NCI-H128 (cell line): Measurements from ENCODE around the gene TNFRSF25.

Experiments used
- DNase-seq: peaks from one replicate; lab custom pipeline; 2025; ENCODE audit not compliant: unreplicated experiment; lab: John Stamatoyannopoulos, UW

The TNFRSF25 gene, protein sequence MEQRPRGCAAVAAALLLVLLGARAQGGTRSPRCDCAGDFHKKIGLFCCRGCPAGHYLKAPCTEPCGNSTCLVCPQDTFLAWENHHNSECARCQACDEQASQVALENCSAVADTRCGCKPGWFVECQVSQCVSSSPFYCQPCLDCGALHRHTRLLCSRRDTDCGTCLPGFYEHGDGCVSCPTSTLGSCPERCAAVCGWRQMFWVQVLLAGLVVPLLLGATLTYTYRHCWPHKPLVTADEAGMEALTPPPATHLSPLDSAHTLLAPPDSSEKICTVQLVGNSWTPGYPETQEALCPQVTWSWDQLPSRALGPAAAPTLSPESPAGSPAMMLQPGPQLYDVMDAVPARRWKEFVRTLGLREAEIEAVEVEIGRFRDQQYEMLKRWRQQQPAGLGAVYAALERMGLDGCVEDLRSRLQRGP

DNA sequence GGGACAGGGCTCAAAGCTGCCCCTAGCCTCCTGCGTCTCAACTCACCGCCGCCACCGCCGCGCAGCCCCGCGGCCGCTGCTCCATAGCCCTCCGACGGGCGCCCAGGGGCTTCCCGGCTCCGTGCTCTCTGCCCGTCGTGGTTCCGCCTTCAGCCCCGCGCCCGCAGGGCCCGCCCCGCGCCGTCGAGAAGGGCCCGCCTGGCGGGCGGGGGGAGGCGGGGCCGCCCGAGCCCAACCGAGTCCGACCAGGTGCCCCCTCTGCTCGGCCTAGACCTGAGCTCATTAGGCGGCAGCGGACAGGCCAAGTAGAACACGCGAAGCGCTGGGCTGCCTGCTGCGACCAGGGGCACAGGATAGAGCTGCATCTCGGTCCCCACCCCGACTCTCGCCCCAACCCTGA is at the start of gene TNFRSF25:
TSS of gene TNFRSF25 (minus strand) at position 151 of the 400 bp plus-strand sequence. CDS start at position 85, 66 bp downstream.
- no peak for DNase-seq

DNA sequence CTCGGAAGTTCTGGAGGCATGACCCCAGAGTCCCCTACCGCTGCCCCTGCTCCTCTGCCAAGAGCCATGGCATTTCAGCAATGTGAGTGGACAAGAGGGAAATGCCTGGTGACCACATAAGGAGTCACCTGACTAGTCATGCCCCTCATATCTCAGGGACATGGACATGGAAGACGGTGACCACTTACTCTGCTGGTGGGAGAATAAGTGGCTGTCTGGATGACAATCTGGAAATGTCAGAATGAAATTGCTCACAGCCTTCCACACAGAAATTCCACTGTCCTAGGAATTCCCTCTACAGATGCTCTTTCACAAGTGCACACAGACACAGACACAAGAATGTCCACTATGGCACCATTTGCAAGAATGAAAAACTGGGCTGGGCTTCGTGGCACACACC is 49.8 kb upstream of the TNFRSF25 start:
- DNase-seq: no peak

DNA sequence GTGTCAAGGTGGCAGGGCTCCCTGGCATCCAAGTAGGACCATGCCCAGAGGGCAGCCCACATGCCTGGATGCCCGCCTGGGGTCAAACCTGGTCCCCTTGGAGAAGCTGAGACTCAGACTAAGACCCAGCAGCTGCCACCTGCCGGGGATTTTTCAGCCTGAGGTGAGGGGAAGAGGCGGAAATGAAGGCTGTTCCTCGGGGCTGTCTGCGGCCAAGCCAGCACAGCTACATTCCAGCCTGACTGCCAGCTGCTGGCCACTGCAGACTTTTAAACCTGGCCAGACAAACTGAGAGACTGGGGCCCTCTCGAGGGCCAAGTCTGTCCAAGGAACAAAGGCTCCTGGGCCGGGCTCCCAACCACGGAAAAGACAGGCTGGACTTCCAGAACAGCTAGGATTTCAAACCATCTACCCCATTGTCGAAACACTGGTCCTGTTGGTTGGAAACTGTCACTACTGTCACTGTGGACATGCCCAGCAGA is 47.4 kb upstream of the TNFRSF25 start:
- DNase-seq: no peak

DNA sequence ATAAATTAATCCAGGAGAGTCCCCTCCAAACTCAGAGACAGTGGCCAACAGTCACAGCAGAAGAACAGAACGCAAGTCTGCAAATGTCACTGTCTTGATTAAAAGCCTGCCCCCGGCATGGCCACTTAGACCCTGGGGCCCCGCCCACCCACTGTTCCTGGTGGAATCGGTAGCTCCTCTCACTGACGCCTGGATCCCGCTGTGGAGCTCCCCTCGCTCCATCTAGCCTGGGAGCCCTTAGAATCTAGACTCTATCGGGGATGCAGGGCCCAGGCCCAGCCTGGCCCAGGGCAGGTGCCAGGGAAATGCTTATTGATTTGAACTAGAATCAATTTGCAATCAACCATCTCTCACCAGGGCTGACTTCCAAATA is 46.9 kb upstream of the TNFRSF25 start:
- no peak for DNase-seq

DNA sequence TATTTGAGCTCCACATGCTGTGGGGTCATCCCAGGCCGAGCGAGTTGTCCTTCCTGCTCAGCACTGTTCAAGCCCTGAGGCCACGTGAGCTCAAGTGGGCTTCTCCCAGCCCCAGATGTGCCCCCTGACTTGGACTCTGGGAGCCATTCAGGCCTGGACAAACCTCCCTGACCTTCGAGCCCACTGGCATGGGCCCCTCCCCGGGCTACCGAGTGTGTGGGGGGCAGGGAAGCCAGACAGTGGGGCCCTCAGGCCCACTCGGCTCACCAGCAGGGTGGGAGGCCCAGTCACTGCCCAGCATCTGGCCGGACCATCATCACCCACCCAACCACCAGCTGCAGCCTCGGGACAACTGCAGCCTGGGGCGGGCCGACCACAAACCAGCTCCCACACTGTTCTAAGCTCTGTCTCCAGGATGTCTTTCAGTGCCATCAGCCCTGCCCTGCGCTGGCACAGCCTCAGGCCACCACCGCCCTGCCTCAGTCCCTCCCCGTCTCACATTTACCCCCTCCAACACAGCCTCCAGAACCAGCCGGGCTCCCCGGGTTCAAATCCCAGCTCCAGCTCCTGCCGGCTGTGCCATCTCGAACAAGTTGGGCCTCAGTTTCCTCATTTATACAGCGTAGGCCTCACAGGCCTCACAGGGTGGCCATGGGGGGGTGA is 46.4 kb upstream of the TNFRSF25 start:
- no peak for DNase-seq

DNA sequence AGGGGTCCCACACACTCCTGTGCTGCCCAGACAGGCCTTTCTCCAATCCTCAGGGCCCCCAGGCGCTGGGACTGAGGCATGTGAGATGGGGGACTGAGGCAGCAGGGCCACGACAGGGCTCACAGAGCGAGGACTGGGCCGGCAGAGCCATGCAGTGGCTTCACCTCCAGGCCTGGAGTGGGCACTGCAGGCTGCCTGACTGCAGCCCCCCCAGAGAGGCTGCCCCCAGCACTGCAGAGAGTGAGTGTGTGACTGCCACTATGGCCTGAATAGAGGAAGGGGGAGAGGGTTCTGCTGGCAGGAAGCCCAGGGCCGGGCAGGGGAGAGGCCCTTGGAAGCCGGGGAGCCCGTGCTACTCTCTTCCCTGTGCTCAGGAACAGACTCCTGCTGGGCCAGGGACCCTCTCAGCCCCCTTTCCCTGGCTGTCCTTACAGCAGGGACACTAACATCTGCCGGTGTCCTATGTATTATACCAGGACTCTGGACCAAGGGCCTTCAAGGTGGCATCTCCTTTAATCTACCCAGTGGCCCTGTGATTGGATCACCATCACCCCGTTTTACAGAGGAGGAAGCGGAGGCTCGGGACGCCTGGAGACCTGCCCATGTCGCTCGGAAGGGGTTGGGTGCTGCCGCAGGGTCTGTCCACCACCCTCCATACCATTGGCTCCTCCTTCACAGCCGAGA is 45.7 kb upstream of the TNFRSF25 start:
- DNase-seq: no peak

DNA sequence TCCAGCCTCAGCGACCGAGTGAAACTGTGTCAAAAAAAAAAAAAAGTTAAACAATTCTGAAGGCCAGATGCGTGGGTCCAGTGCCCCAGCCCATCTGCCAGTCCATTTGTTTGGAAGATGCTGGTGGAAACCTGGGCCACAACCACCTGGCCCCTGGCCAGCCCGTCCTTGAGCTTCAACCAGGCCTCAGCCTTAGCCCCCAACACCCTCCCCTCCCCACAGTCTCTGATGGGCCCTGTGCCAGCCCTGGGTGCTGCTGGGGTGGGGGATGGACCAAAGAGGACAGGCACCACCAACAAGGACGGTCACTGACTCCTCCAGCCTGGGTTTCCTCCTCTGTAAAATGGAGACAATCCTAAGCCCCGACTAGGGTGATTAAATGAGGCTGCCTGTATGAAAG is 45.1 kb upstream of the TNFRSF25 start:
- no peak for DNase-seq

DNA sequence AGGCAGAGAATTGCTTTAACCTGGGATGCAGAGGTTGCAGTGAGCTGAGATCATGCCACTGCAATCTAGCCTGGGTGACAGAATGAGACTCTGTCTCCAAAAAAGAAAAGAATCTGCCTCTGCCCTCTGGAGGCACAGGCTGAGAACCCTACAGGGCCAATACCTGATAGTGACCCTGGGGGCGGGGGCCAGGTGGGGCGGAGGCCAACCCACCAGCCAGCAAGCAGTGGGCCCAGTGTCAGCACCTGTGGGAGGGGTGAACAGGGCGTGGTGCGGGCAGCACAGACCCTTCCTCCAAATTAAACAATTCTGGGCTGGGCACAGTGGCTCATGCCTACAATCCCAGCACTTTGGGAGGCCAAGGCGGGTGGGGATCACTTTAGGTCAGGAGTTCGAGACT is 44.5 kb upstream of the TNFRSF25 start:
- DNase-seq: no peak

DNA sequence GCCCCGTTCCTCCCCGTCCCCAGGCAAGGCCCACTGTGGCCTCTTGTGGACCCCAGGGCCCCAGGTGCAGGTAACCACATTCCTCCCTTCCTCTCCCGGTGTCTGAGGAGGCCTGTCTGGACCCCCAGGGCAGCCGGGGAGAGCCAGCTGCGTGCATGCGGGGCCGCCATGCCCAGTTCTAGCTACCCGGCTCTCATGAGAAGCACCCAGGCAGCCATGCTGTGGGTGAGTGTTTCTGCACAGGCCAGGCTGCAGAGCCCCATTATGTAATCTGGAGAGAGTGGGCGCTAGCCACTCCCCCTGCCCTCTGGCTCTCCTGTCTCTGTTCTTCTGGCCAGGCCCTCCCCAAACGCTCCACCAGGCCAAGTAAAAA is 43.9 kb upstream of the TNFRSF25 start:
- no peak for DNase-seq

DNA sequence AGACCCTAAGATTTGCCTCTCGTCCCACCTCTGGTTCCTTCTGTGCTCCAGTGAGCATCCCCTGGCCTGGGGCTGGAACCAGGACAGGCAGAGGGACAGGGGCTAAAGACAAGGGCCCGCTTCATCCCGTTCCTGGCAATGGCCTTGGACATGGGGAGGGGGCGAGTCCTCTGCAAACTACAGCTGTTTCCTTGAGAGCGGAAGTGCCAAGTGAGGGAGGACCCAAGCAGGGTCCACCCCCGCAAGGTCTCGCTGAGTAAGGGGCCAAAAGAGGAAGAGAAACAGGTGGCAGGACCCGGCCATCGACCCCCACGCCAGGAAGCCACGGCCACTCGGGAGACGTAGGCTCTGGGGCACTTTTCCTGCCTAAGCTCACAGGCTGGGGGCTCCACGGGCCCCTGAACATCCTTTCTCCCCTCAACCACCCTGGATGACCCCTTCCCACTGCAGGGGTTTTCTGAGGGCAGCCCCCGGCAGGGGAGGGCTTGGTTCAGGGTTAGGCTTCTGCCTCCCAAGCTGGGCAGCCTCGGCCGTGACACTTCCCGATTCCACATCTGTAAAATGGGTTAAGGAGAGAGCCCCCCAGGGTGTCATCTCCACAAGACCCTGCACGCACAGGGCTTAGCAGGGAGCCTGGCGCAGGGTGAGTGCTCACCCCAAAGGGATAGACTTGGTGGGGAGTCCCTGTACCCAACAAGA is 43.4 kb upstream of the TNFRSF25 start:
- no peak for DNase-seq

DNA sequence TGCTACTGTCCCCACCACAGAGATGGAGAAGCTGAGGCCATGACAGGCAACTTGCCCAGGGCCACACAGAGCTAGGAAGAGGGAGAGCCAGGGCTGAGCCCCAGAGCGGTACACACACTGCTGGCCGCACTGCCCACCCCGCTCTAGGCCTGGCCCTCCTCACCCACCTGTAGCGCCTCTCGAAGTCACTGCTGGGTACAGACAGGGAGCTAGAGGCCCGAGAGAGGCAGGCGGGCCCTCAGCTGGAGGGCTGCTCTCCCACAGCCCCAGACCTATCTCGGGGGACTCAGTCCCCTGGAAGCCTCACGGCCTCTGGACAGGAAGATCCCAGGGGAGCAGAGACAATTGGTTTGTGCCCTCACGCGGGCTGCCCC is 42.8 kb upstream of the TNFRSF25 start:
- no peak for DNase-seq

DNA sequence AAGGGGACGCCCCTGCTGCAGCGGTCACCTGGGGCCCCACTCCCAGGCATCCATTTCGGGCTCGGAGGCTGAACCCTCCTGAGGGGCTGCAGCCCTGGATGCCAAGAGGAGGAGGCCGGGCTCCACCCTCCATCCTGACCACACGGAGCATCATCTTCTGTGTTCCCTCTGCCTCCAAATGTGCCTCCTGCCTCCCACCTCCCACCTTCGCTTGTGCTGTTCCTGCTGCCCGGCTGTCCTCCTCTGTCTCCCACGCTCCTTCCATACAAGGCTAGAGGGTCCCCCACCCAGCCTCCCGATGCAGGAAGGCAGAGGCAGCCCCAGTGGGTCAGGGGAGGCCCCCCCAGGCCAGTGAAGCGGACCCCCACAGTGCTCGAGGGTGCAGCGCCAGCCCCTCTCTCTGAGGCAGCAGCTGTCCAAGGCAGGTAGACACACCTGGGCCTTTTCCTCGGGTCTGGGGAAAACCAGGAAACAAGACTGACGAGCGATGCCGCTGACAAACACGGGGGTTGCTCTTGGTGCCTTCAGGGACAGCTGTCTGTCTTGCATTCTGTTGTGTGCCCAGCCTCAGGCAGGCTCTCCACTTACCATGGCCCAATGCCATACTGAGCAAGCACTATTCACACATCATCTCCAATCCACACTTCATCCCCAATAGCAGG is 42.3 kb upstream of the TNFRSF25 start:
- no peak for DNase-seq

DNA sequence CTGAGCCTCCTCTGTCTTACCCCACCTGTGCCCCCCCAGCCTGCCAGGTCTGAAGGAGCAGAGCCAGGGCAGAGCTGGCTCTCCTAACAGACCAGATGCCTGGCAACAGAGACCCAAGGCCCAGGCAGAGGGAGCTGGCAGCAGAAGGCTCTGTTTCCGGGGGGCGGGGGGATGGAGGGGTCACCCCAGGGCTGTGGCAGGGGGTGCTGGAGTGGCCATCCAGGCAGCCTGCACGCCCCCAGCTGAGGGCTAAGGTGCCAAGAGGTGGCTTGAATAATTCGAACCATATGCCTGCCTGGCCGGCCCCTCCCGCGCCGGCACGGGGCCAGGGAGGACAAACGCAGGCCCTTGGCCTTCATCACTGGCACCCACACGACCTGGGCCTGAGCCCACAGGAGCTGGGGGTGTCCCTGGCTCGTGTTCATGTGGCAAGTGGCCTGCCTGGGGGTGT is 41.5 kb upstream of the TNFRSF25 start:
- no peak for DNase-seq

DNA sequence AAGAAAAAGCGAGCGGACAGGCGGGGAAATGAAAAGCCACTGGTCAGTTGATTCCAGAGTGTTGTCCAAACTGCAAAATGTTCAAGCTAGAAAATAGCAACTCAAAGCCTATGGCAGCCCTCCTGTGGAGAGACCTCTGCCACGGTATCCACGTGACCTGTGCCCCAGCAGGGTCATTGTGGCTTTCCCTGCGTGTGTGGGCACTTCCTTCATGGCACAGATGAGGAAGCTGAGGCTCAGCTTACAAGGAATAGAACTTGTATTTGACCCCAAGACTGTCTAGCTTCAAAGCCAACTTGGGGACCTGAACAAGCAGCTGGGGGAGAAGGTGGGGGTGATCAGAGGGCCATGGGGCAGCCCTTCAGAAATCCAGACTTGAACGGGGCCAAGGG is 41.1 kb upstream of the TNFRSF25 start:
- no peak for DNase-seq

DNA sequence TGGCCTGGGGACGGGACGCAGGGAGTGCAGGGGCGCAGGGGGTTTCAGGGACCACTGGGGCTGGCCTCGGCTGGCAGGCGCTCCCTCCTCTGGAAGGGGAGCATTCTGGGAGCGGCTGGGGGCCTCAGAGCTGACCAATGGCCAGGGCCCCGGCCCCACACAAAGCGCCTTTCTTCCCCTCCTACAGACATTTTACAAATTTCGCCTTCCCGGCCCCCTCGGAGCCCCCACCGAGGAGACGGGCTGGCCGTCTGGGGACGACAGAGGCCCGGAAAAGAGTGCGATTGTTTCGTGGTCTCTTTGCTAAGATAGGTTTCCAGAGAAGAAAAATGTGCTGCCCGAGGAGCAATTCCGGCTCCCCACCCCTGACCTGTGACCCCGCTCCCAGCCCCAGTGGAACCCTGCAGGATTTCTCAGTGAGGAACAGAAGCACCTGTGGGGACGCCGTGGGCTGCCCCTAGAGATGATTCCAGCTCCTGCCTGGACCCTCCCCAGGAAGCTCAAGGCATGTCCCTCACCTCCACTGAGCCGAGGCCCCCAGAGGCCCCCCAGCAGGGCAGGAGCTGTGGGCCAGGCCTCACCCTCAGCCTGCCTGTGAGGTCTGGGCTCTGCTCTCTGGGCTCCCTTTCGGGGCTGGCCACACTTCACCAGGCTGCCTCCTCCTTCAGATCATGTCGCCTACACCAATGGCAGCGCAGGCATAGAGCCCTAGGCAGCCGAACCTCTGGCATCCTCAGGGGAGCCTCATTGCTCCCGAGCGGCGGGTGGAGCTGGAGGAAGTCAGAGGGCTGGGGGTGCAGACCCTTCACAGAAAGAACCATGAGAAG is 40.5 kb upstream of the TNFRSF25 start:
- DNase-seq: no peak

DNA sequence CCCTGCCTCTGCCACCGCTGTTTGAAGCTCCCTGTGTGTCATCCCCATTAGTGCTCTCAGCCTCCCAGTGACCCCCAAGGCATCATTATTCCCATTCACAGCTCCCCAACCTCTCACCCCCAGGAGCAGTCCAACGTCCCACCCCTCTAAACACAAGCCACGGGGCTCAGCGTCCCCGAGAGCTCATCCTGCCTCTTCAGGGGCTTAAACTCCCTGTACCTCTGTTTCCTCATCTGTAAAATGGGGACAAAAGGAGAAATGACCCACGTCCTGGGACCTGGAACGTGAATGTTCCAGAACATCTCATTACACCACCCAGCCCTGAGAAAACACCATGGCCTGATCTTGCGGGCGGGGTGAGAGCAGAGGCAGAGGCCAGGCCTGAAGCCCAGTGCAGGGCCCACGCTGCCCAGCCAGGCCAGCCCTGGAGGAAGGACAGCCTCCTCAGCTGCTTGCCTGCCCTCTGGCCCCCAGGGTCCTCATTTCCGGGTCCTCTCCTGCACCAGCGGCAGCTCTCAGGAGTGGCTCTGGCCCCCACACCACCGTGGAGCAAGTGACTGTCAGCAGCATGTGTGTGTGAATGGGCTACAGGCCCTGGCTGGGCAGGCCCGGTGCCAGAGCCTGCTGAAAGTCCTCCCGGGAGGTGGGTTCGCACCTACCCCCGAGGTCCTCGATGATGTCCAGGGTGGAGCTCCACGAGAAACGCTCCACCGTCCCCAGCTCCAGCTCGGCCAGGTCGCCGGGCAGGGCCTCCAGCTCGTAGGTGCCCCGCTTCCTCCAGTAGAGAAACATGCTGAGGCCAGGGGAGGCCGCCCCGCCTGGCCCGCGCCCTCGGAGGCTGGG is 39.6 kb upstream of the TNFRSF25 start:
- DNase-seq: no peak

DNA sequence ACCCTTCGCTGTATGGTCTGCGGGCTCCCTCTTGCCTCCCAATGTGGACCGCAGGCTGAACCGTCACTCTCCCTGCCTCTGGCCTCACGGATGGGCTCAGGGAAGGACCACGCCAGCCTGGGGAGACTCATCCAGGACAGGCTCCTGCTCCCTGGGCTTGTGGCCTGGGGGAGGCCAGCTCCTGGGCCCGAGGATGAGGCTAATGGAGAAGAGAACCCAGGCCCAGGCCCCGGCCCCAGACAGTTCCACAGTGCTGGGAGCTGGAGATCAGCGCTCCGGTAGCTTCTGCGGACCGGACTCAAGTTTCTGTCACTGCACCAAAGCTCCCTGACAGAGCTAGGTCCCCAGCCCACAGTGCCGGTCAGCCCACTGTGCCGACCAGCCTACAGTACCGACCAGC is 38.9 kb upstream of the TNFRSF25 start:
- no peak for DNase-seq

DNA sequence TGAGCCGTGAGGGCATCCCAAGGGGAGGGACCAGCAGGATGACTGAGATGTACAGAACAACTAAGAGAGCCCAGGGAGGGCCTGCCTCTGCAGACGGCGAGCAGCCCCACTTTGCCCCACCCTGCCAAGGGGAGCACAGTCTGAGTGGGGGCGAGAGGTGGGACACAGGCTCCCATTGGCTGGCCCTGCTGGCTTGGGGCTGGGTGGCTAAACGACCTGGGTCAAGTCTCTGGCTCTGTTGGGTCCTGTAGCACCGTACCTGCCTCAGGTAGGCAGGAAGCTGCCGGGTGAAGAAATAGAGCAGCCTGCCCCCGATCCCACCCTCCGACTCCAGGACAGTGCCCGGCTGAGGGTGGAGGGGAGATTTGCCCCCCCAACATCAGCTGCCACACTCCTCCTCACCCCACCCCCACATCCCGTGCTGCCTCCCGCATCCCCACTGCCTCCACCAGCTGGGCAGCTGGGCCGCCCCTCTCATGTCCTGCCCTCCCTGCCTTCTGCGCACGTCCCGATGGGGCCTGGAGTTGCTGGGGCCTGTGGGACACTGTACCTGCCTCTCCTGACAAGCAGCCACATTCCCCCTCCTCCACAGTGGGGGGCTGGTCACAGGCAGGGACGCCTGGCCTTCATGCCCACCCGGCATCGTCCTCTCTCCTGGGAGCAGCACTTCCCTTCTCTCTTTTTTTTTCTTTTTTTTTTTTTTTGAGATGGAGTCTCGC is 38.1 kb upstream of the TNFRSF25 start:
- no peak for DNase-seq
